CD4-positive, alpha-beta T cell (primary cell): ENCODE data around the gene PDE9A. TPM values are rescaled to one million over a fixed set of nuclear protein-coding genes. Genes with fewer than 3 reads are reported as not detected.

Experiments
- ATAC-seq: fragments of 200-7000 bp; cut with Tn5 transposase; one replicate; pipeline ENCODE4 v1.10.0; 2022; ENCODE audit warnings: mild to moderate bottlenecking; ENCODE audit not compliant: poor library complexity
- CTCF ChIA-PET: fragments of 350-600 bp; sonication (Branson Sonifier 250); formaldehyde crosslinking; loops from one replicate; lab custom pipeline; 2021; ENCODE audit warnings: antibody characterized with exemption, inconsistent platforms; lab: Charles Lee
- POLR2A ChIA-PET: fragments of 350-600 bp; sonication (Branson Sonifier 250); formaldehyde crosslinking; loops from one replicate; lab custom pipeline; 2021; ENCODE audit warnings: antibody characterized with exemption, inconsistent platforms; lab: Charles Lee
- DNase-seq, 14 experiments: peaks; one replicate each; pipeline ENCODE4 v3.0.0-alpha.2; 2013 to 2020; ENCODE audit warnings: mixed read lengths in 2 of 14
- H3K27ac ChIP-seq, 2 donors: one replicate each; pipeline versions ENCODE4 v1.5.1 to v1.7.0; 2013; ENCODE audit warnings: low read length in 2 of 2, low read depth in 1 of 2, mild to moderate bottlenecking in 1 of 2
- H3K27me3 ChIP-seq, 2 experiments: 1 replicate in 1 of 2; 2 replicates in 1 of 2; pipeline versions ENCODE4 v1.6.1 to v1.7.0; 2013; ENCODE audit warnings: low read length in 2 of 2, control low read depth in 1 of 2, mild to moderate bottlenecking in 1 of 2, moderate library complexity in 1 of 2; ENCODE audit not compliant: insufficient read depth in 2 of 2, control insufficient read depth in 1 of 2
- H3K36me3 ChIP-seq: one replicate; pipeline ENCODE4 v1.6.1; 2013; ENCODE audit warnings: low read length, control low read depth; ENCODE audit not compliant: insufficient read depth
- H3K4me1 ChIP-seq: one replicate; pipeline ENCODE4 v1.6.1; 2013; ENCODE audit warnings: low read length, control low read depth; ENCODE audit not compliant: insufficient read depth
- H3K4me3 ChIP-seq: one replicate; pipeline ENCODE4 v1.5.1; 2013; ENCODE audit warnings: mild to moderate bottlenecking, low read length, moderate library complexity
- H3K9me3 ChIP-seq, 2 experiments: 1 replicate in 1 of 2; 2 replicates in 1 of 2; pipeline versions ENCODE4 v1.6.1 to v1.7.0; 2013; ENCODE audit warnings: low read length in 2 of 2, mild to moderate bottlenecking in 2 of 2, control low read depth in 1 of 2, moderate library complexity in 1 of 2; ENCODE audit not compliant: control insufficient read depth in 1 of 2, insufficient read depth in 1 of 2
- H3K27ac Mint-ChIP-seq: one replicate; pipeline ENCODE4 v1.8.0; 2020; ENCODE audit warnings: mixed read lengths
- H3K27me3 Mint-ChIP-seq: one replicate; pipeline ENCODE4 v1.8.0; 2021; ENCODE audit warnings: mixed read lengths
- H3K36me3 Mint-ChIP-seq: one replicate; pipeline ENCODE4 v1.8.0; 2021; ENCODE audit warnings: low read depth, mixed read lengths
- H3K4me1 Mint-ChIP-seq: one replicate; pipeline ENCODE4 v1.8.0; 2021; ENCODE audit warnings: low read depth, mixed read lengths
- H3K4me3 Mint-ChIP-seq: one replicate; pipeline ENCODE4 v1.8.0; 2020; ENCODE audit warnings: mild to moderate bottlenecking, mixed read lengths
- H3K9me3 Mint-ChIP-seq: one replicate; pipeline ENCODE4 v1.8.0; 2020; ENCODE audit warnings: mixed read lengths
- CTCF ChIP-seq: fragments of 200-600 bp; IDR thresholded peaks from one replicate; pipeline ENCODE4 v1.8.0; 2022; ENCODE audit warnings: antibody characterized with exemption, mild to moderate bottlenecking
- intact Hi-C, 2 experiments: fragments of 100-400 bp; cut with DNase I in 1 of 2; cut with micrococcal nuclease in 1 of 2; formaldehyde crosslinking; loops; one replicate each; pipeline versions ENCODE4 v1.15.1 to v1.9.0; 2023 to 2025; cut with DNase I, micrococcal nuclease
- total RNA-seq, 174 experiments: library from RNA in 2 of 174; stranded (reverse) in 2 of 174; gene quantifications; one replicate each; pipeline ENCODE4 v1.2.3 and lab custom pipeline; 2021 to 2026

PDE9A gene
- total RNA-seq, 2 experiments from 2014 or later: 12.6 to 13.2 TPM

DNA sequence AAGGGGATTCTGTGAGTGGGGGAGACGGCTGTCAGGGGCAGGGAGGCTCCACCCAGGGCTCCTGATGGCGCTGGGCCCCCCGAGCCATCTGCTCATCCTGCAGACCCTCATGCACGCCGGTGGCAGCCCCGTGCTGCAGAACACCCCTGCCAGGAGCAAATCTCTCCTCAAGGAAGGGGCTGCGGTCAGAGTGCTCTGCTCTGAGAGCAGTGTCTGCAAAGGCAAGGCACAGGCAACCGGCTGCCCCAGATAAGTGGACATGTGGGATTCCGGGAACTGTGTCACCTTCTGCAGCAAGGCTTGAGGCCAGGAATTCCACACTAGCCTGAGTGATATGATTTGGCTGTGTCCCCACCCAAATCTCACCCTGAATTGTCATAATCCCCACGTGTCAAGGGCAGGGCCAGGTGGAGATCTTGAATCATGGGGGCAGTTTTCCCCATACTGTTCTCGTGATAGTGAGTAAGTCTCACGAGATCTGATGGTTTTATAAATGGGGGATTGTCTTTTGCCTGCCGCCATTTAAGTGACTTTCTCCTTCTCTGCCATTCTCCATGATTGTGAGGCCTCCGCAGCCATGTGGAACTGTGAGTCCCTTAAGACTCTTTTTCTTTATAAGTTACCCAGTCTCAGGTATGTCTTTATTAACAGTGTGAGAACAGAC lies 101.0 kb downstream of the PDE9A start:
- intact Hi-C loops: no loop called here
- Mint-ChIP-seq H3K4me1 (no peaks in the 10 kb centered on the region), H3K27me3 (no peaks in the 10 kb centered on the region), H3K27ac (no peak overlapping the region), H3K4me3 (no peak overlapping the region), H3K9me3 (no peaks in the 10 kb centered on the region), H3K36me3 (peaks cover 20% of the 10 kb centered on the region)
- ATAC-seq (no peak), DNase-seq (no peak)
- H3K27me3 ChIP-seq: no peaks in the 10 kb centered on the region
- no peak overlapping the region for H3K27ac ChIP-seq
- no peaks in the 10 kb centered on the region for H3K9me3 ChIP-seq
- no peak overlapping the region for H3K4me3 ChIP-seq
- no peak for TF ChIP-seq CTCF
- ChIA-PET CTCF (no interaction called here), POLR2A (no interaction called here)
- peaks cover 4% of the 10 kb centered on the region for H3K36me3 ChIP-seq
- no peaks in the 10 kb centered on the region for H3K4me1 ChIP-seq

DNA sequence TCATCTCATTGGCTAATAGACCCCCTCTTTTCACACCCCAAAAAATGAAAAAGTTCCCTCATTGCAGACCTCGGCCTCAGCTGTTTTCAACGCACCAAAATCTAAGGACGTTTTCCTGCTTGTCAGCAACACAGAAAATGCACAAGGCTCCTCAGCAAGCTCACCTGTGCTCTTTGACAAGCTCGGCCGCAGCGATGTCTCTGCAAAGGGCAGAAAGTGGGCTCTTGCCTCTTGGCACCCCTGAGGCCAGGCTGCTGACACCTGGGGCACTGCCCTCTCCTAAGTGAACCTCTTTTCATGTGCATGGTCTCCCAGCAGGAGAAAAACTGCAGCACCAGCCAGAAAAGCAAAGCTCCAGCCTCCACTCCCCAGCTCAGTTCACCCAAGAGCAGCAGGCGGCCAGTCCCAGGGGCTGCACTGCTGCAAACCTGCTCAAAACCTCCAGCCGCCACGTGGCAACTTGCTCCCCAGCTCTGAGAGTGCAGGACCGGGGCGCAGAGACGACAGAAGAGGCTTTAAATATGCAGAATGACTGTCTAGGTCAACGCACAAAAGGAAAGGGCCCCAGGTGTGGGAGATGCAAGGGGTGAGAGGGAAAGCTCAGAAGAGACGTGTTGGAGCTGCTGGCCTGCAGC lies 101.7 kb downstream of the PDE9A start:
- ATAC-seq (no peak), DNase-seq (no peak)
- Histone ChIP-seq H3K27ac (no peak overlapping the region), H3K36me3 (peaks cover 4% of the 10 kb centered on the region), H3K4me1 (no peaks in the 10 kb centered on the region), H3K27me3 (no peaks in the 10 kb centered on the region), H3K9me3 (no peaks in the 10 kb centered on the region), H3K4me3 (no peak overlapping the region)
- POLR2A ChIA-PET: no interaction called here
- CTCF ChIA-PET: no interaction called here
- H3K27ac Mint-ChIP-seq: no peak overlapping the region
- H3K9me3 Mint-ChIP-seq: no peaks in the 10 kb centered on the region
- no peaks in the 10 kb centered on the region for H3K4me1 Mint-ChIP-seq
- H3K4me3 Mint-ChIP-seq: no peak overlapping the region
- no peak for TF ChIP-seq CTCF
- peaks cover 20% of the 10 kb centered on the region for H3K36me3 Mint-ChIP-seq
- intact Hi-C loops: no loop called here
- H3K27me3 Mint-ChIP-seq: no peaks in the 10 kb centered on the region

- H3K27me3 Mint-ChIP-seq: no peaks in the 10 kb centered on the region
- Histone ChIP-seq H3K4me1 (no peaks in the 10 kb centered on the region), H3K27me3 (no peaks in the 10 kb centered on the region), H3K27ac (no peak overlapping the region), H3K36me3 (peaks cover 7% of the 10 kb centered on the region), H3K4me3 (no peak overlapping the region), H3K9me3 (no peaks in the 10 kb centered on the region)
- peaks cover 20% of the 10 kb centered on the region for H3K36me3 Mint-ChIP-seq
- no peaks in the 10 kb centered on the region for H3K9me3 Mint-ChIP-seq
- intact Hi-C loops: no loop called here
- ChIA-PET CTCF (no interaction called here), POLR2A (no interaction called here)
- ATAC-seq (no peak), DNase-seq (no peak)
- H3K4me3 Mint-ChIP-seq: no peak overlapping the region
- H3K27ac Mint-ChIP-seq: no peak overlapping the region
- H3K4me1 Mint-ChIP-seq: no peaks in the 10 kb centered on the region
- no peak for TF ChIP-seq CTCF
These were observed 102.6 kb downstream of the PDE9A start for GRCh38 chr21:42755766-42756579.
